ENCODE data around the gene RBP3. TPM values are rescaled to one million over a fixed set of nuclear protein-coding genes. Genes with fewer than 3 reads are reported as not detected.

RBP3 gene
- total RNA-seq, 1 donor from 2014 or later, result not detected

GRCh38 chr10:47404937-47405336, 56.8 kb downstream of the RBP3 start:
- Mint-ChIP-seq H3K36me3 (ENCODE audit: low read depth) (no peaks in the 10 kb centered on the region), H3K4me1 (no peaks in the 10 kb centered on the region), H3K9me3 (no peaks in the 10 kb centered on the region), H3K27me3 (peaks cover 6% of the 10 kb centered on the region), H3K27ac (no peak overlapping the region), H3K4me3 (no peak overlapping the region)
- CTCF ChIA-PET, result no interaction called here
- ATAC-seq (ENCODE audit: low read depth), result no peak
- intact Hi-C loops (cut with micrococcal nuclease), result no loop called here
- POLR2A ChIA-PET, result no interaction called here
- TF ChIP-seq CTCF (IDR thresholded peaks at IDR 0.05), result no peak
- no peak for DNase-seq

GRCh38 chr10:47405857-47406547, 57.8 kb downstream of the RBP3 start:
- H3K4me1 Mint-ChIP-seq, result no peaks in the 10 kb centered on the region
- intact Hi-C loops (cut with micrococcal nuclease), result no loop called here
- DNase-seq, result no peak
- peaks cover 6% of the 10 kb centered on the region for H3K27me3 Mint-ChIP-seq
- no peak for TF ChIP-seq CTCF (IDR thresholded peaks at IDR 0.05)
- ATAC-seq (ENCODE audit: low read depth), result no peak
- POLR2A ChIA-PET, result no interaction called here
- H3K9me3 Mint-ChIP-seq, result no peaks in the 10 kb centered on the region
- no peaks in the 10 kb centered on the region for H3K36me3 Mint-ChIP-seq (ENCODE audit: low read depth)
- CTCF ChIA-PET, result no interaction called here
- H3K4me3 Mint-ChIP-seq, result no peak overlapping the region
- H3K27ac Mint-ChIP-seq, result no peak overlapping the region

- ChIA-PET CTCF (no interaction called here), POLR2A (no interaction called here)
- no peaks in the 10 kb centered on the region for H3K36me3 Mint-ChIP-seq (ENCODE audit: low read depth)
- DNase-seq (no peak), ATAC-seq (ENCODE audit: low read depth) (no peak)
- TF ChIP-seq CTCF (IDR thresholded peaks at IDR 0.05), result no peak
- no peak overlapping the region for H3K4me3 Mint-ChIP-seq
- H3K9me3 Mint-ChIP-seq, result no peaks in the 10 kb centered on the region
- no peak overlapping the region for H3K27ac Mint-ChIP-seq
- intact Hi-C loops (cut with micrococcal nuclease), result no loop called here
- no peaks in the 10 kb centered on the region for H3K4me1 Mint-ChIP-seq
- H3K27me3 Mint-ChIP-seq, result peaks cover 6% of the 10 kb centered on the region
Observed at GRCh38 chr10:47406548-47406869, 58.3 kb downstream of the RBP3 start.

- no peaks in the 10 kb centered on the region for H3K36me3 Mint-ChIP-seq (ENCODE audit: low read depth)
- no peak for ATAC-seq (ENCODE audit: low read depth)
- no peak overlapping the region for H3K27ac Mint-ChIP-seq
- peaks cover 5% of the 10 kb centered on the region for H3K27me3 Mint-ChIP-seq
- no peak for DNase-seq
- H3K4me3 Mint-ChIP-seq, result no peak overlapping the region
- intact Hi-C loops (cut with micrococcal nuclease), result no loop called here
- no peaks in the 10 kb centered on the region for H3K9me3 Mint-ChIP-seq
- H3K4me1 Mint-ChIP-seq, result no peaks in the 10 kb centered on the region
- POLR2A ChIA-PET, result no interaction called here
- CTCF ChIA-PET, result no interaction called here
- TF ChIP-seq CTCF (IDR thresholded peaks at IDR 0.05), result no peak
Observed at GRCh38 chr10:47406870-47407691, 58.9 kb downstream of the RBP3 start.

Other genes starting within 250 kb of the RBP3 start
- not detected in 2 replicates for gene GDF10, start 48.2 kb upstream of the RBP3 start, total RNA-seq
- gene GDF2, start 25.9 kb upstream of the RBP3 start, total RNA-seq, result not detected in 2 replicates
- gene ZNF488, start 35.9 kb downstream of the RBP3 start, total RNA-seq, result not detected in 2 replicates
- gene ANXA8, start 135.8 kb downstream of the RBP3 start, total RNA-seq, result not detected in 2 replicates
- gene FAM25G, start 143.3 kb downstream of the RBP3 start, total RNA-seq, result 1.2 TPM in 1 of 2 replicates, not detected in the other
- 6.1 and 7.7 TPM in 2 replicates for gene AGAP9, start 175.3 kb downstream of the RBP3 start, total RNA-seq